ENCODE results near the gene ACTMAP. TPM values are rescaled to one million over a fixed set of nuclear protein-coding genes. Genes with fewer than 3 reads are reported as not detected.

ACTMAP gene
- total RNA-seq, 1 donor = 1.1 TPM

- Histone ChIP-seq H3K27ac (ENCODE audit: low read depth, low read length) (no peak overlapping the region), H3K79me2 (ENCODE audit: insufficient read depth, low read length) (peaks cover 4% of the 10 kb centered on the region), H3K4me1 (ENCODE audit: insufficient read depth, low read length) (no peaks in the 10 kb centered on the region), H2AFZ (ENCODE audit: low read length) (no peak overlapping the region), H3K4me2 (ENCODE audit: insufficient read depth, low read length) (no peak overlapping the region), H3K36me3 (ENCODE audit: insufficient read depth, low read length) (peaks cover 67% of the 10 kb centered on the region), H4K20me1 (ENCODE audit: insufficient read depth, low read length) (no peaks in the 10 kb centered on the region), H3K4me3 (ENCODE audit: insufficient read depth, low read length) (no peak overlapping the region), H3K27me3 (ENCODE audit: insufficient read depth, low read length) (no peaks in the 10 kb centered on the region), H3K9me3 (ENCODE audit: low read depth, low read length) (no peaks in the 10 kb centered on the region)
- no peak for TF ChIP-seq CTCF (IDR thresholded peaks at IDR 0.05; ENCODE audit: extremely low read depth, low read depth, low read length)
- peak; percentile 36 for DNase-seq (ENCODE audit: insufficient read length, low spot score, missing footprints)
These were observed 13.7 kb upstream of the ACTMAP start for GRCh38 chr19:40763963-40764362.

- Histone ChIP-seq H3K9me3 (ENCODE audit: low read depth, low read length) (no peaks in the 10 kb centered on the region), H3K27me3 (ENCODE audit: insufficient read depth, low read length) (no peaks in the 10 kb centered on the region), H3K4me3 (ENCODE audit: insufficient read depth, low read length) (no peak overlapping the region), H3K4me2 (ENCODE audit: insufficient read depth, low read length) (no peak overlapping the region), H3K4me1 (ENCODE audit: insufficient read depth, low read length) (no peaks in the 10 kb centered on the region), H3K27ac (ENCODE audit: low read depth, low read length) (no peak overlapping the region), H4K20me1 (ENCODE audit: insufficient read depth, low read length) (no peaks in the 10 kb centered on the region), H3K79me2 (ENCODE audit: insufficient read depth, low read length) (peaks cover 4% of the 10 kb centered on the region), H2AFZ (ENCODE audit: low read length) (no peak overlapping the region), H3K36me3 (ENCODE audit: insufficient read depth, low read length) (peaks cover 70% of the 10 kb centered on the region)
- DNase-seq (ENCODE audit: insufficient read length, low spot score, missing footprints) = peak; percentile 17
- TF ChIP-seq CTCF (IDR thresholded peaks at IDR 0.05; ENCODE audit: extremely low read depth, low read depth, low read length) = no peak
These were observed 13.2 kb upstream of the ACTMAP start for GRCh38 chr19:40763526-40763925.

GRCh38 chr19:40762754-40763470 lies 12.6 kb upstream of the ACTMAP start:
- H3K27ac ChIP-seq (ENCODE audit: low read depth, low read length) = no peak overlapping the region
- peaks cover 74% of the 10 kb centered on the region for H3K36me3 ChIP-seq (ENCODE audit: insufficient read depth, low read length)
- no peak overlapping the region for H3K4me3 ChIP-seq (ENCODE audit: insufficient read depth, low read length)
- H4K20me1 ChIP-seq (ENCODE audit: insufficient read depth, low read length) = no peaks in the 10 kb centered on the region
- no peak overlapping the region for H2AFZ ChIP-seq (ENCODE audit: low read length)
- no peaks in the 10 kb centered on the region for H3K27me3 ChIP-seq (ENCODE audit: insufficient read depth, low read length)
- TF ChIP-seq CTCF (IDR thresholded peaks at IDR 0.05; ENCODE audit: extremely low read depth, low read depth, low read length) = no peak
- DNase-seq (ENCODE audit: insufficient read length, low spot score, missing footprints) = peak; percentile 57
- no peaks in the 10 kb centered on the region for H3K4me1 ChIP-seq (ENCODE audit: insufficient read depth, low read length)
- no peak overlapping the region for H3K4me2 ChIP-seq (ENCODE audit: insufficient read depth, low read length)
- no peaks in the 10 kb centered on the region for H3K9me3 ChIP-seq (ENCODE audit: low read depth, low read length)
- peaks cover 9% of the 10 kb centered on the region for H3K79me2 ChIP-seq (ENCODE audit: insufficient read depth, low read length)

GRCh38 chr19:40759352-40759751 lies 9.1 kb upstream of the ACTMAP start:
- Histone ChIP-seq H3K9me3 (ENCODE audit: low read depth, low read length) (no peaks in the 10 kb centered on the region), H3K27me3 (ENCODE audit: insufficient read depth, low read length) (no peaks in the 10 kb centered on the region), H3K27ac (ENCODE audit: low read depth, low read length) (no peak overlapping the region), H2AFZ (ENCODE audit: low read length) (no peak overlapping the region), H3K79me2 (ENCODE audit: insufficient read depth, low read length) (peaks cover 42% of the 10 kb centered on the region), H3K4me1 (ENCODE audit: insufficient read depth, low read length) (peaks cover 4% of the 10 kb centered on the region), H4K20me1 (ENCODE audit: insufficient read depth, low read length) (peaks cover 25% of the 10 kb centered on the region), H3K36me3 (ENCODE audit: insufficient read depth, low read length) (peaks cover 75% of the 10 kb centered on the region), H3K4me2 (ENCODE audit: insufficient read depth, low read length) (no peak overlapping the region), H3K4me3 (ENCODE audit: insufficient read depth, low read length) (no peak overlapping the region)
- TF ChIP-seq CTCF (IDR thresholded peaks at IDR 0.05; ENCODE audit: extremely low read depth, low read depth, low read length) = no peak
- DNase-seq (ENCODE audit: insufficient read length, low spot score, missing footprints) = no peak
